OCI-LY7 (cell line): ENCODE measurements around the gene ADARB2.

Experiments
- CTCF ChIP-seq: fragments of 200-600 bp; sonication (generic); conservative IDR thresholded peaks from 2 replicates; pipeline ENCODE4 v1.5.1; 2014; ENCODE audit warnings: mild to moderate bottlenecking, antibody characterized with exemption, low read length, moderate library complexity, mixed read lengths
- EZH2phosphoT487 ChIP-seq: fragments of 200-600 bp; sonication (generic); IDR thresholded peaks from 2 replicates; pipeline ENCODE4 v1.6.1; 2018; ENCODE audit warnings: low read depth, borderline replicate concordance, mild to moderate bottlenecking, mixed run types, antibody characterized with exemption, low read length, moderate library complexity, mixed read lengths

DNA sequence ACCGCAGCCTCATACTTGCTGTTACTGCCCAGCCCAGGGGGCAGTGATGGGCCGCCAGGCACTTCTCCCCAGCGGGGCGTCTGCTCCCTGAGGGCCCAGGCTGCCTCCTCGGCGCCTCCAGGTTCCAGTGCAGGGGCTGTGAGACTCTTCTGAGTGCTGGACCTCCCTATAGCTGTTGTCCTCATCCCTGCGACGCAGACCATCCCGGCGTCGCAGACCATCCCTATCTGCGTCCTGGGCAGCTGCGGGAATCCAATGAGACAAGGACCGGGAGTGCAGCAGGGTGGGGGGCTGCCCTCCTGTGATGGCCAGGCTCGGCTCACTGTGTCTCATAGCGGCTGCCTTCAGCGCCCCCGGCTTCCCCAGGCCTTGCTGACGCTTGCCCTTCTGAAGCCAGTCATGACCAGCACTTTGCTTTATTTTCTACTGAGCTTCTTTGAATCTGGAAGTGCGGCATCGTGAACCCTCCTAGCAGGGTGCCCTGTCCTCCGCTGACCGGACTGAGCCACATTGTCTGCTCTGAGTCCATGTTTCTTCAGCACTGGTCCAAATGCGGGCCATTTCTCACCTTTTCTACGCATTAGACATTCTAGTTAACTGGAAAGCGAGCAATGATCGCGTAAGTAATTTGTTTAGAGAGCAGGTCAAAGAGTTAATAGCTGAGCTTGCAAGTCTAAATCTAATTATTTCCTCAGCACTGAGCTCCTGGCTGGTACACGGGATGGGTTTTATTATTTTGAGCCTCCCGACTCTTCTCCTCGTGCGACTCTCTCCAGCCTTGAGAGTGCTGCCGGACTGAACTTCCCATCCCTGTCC is 341.6 kb downstream of the ADARB2 start:
- TF ChIP-seq CTCF (no peak), EZH2phosphoT487 (no peak)
